Activated CD8-positive, alpha-beta memory T cell treated with anti-CD3 and anti-CD28 coated beads, Interleukin-2, amount 50 U/mL, for 1 hour (primary cell): ENCODE measurements around the gene ANK3.

Experiments used
- DNase-seq: peaks from one replicate; pipeline ENCODE4 v3.0.0-alpha.2; 2020; ENCODE audit errors: extremely low read depth

ANK3 gene

GRCh38 chr10:60377042-60377352 lies 12.7 kb downstream of the ANK3 start:
- no peak for DNase-seq

GRCh38 chr10:60376221-60377041 lies 13.2 kb downstream of the ANK3 start:
- no peak for DNase-seq

- no peak for DNase-seq
These were observed 14.2 kb downstream of the ANK3 start for GRCh38 chr10:60375293-60376004.

- no peak for DNase-seq
These were observed 14.8 kb downstream of the ANK3 start for GRCh38 chr10:60374836-60375235.

DNA sequence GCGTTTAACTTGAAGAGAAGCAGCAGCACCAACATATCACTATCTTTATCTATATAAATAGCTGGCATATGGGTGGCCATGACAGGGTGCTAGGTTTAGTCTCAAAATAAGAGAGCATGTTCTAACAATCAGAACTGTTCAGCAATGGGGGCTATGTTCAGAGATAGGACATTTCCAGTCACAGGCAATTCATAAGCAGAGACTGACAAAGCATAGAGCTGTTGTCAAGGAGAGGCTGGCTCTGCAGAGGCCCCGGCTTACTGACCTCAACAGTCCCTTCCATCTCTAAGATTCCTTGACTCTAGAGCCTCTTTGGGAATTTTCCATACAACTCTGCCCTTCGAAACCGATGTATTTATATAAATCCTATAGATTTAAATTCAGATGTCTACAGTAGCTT lies 17.2 kb downstream of the ANK3 start:
- no peak for DNase-seq

DNA sequence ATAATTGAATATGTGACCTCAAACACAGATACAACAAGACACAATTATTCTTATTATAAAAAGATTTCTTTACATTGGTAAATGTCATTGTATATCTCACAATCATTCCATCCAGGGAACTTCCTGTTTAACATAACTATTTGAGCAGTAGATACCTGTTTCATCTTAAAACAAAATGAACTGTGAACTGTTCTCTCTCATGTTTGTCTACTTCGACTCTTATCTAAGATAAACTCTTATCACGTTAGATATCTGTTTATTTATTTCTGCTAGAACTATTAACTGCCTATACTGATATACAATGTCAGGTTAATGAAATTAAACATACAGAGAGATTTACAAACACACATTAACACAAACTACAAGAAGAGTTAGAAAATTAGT lies 20.1 kb downstream of the ANK3 start:
- DNase-seq, result no peak

GRCh38 chr10:60368875-60369546 lies 20.7 kb downstream of the ANK3 start:
- no peak for DNase-seq

GRCh38 chr10:60367901-60368300 lies 21.8 kb downstream of the ANK3 start:
- no peak for DNase-seq

DNA sequence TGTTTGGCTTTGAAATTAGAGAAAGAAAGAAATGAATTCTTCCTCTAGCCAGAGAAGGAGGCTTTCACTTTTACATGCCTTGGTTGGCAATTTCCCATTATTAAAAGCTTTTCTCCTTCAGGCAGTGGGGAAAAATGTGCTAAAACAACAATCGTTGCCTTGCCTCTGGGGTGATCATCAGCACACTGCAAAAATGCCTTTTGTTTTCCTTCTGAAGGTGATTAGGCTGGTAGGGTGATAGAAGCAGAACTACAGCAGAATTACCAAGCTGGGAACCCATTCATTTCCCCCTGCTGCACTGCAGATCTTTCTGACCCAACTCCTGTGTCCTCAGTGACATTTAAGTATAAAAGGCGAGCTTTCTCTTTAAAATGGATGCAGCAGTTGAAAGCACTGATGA lies 22.2 kb downstream of the ANK3 start:
- no peak for DNase-seq

GRCh38 chr10:60367024-60367423 lies 22.7 kb downstream of the ANK3 start:
- DNase-seq, result no peak

GRCh38 chr10:60363187-60363586 lies 26.5 kb downstream of the ANK3 start:
- no peak for DNase-seq

- DNase-seq, result no peak
These were observed 27.2 kb downstream of the ANK3 start for GRCh38 chr10:60362461-60362860.

- no peak for DNase-seq
These were observed 30.6 kb downstream of the ANK3 start for GRCh38 chr10:60359066-60359465.

DNA sequence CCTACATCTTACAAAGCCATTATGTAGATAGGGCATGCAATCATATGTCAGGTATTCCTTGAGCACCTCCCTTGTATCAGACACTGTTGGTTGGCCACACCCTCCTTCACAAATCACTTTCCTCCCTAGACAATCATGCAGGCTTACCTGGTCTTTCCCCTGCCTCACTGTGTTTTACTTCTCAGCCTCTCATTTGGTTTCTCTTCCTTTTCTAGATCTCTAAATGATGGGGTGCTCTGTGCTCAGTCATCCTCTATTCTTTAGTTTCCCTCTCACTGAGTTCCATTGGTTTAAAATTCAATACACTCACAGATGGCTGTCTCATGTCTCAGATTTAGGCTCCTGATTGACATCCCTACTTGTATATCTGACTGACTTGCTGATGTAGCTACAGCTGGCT lies 31.4 kb downstream of the ANK3 start:
- no peak for DNase-seq

DNA sequence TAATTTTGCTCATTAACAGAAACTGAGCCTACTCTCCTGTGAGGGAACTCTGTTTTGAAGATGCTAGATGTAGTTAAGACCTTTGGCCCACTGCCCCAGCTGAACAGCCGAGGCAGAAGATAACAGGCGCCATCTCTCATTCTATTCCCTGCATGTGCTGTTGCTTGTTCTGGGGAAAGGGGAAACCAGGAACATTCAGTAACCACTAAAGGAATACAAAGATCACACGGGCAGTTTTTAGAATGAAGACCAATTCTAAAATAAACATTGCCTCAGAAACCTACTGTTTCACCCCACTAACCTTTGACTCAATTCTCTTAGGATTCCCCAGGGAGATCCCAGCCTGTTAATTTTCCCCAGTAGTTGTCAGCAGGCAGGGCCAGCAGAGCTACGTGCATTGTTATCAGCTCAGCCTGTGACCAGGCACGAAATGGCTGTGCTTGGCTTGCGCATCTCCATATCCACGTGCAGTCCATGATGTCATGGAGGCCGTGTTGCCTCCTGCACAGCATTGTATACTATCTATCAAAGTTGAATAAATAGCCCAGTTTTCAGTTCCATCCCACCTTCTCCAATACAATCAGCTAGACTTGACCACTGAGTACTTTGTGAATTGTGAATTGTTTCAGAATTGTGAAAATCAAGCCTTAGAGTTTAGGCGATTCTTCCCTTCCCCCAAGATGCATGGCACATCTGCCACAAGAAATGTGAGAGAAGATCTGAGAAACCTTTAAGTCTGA lies 36.0 kb downstream of the ANK3 start:
- DNase-seq, result no peak

DNA sequence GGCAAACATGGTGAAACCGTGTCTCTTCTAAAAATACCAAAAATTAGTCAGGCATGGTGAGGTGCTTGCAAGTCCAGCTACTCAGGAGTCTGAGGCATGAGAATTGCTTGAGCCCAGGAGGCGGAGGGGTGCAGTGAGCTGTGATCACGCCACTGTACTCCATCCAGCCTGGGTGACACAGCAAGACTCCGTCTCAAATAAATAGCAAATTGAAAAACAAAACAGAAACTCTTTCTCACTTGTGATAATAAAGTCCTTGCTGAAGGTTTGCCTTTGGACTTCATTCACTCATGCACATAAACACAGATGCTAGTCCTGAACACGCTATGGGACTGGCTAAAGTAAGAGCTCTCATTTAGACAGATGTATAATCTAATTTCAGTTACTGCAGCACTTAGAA lies 37.6 kb downstream of the ANK3 start:
- DNase-seq, result no peak

- no peak for DNase-seq
These were observed 38.4 kb downstream of the ANK3 start for GRCh38 chr10:60351191-60351853.

GRCh38 chr10:60350400-60350799 lies 39.3 kb downstream of the ANK3 start:
- no peak for DNase-seq

DNA sequence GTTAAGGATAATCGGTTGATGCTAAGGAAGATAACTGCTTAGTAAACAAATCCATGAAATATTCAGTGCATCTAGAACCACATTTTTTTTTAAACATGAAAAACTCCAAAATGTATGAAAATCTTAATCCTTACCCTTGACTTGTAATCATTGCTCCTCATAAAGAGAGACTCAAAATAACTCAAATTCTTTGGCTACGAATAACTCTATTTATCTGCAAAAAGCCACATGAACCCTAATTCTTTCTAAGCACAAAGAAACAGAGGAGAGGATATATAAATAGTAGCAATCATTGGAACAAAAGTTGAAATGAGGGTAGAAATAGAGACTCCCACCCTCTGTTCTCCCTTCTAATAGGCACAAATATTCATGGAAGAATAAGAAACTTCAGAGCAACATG lies 40.2 kb downstream of the ANK3 start:
- no peak for DNase-seq

DNA sequence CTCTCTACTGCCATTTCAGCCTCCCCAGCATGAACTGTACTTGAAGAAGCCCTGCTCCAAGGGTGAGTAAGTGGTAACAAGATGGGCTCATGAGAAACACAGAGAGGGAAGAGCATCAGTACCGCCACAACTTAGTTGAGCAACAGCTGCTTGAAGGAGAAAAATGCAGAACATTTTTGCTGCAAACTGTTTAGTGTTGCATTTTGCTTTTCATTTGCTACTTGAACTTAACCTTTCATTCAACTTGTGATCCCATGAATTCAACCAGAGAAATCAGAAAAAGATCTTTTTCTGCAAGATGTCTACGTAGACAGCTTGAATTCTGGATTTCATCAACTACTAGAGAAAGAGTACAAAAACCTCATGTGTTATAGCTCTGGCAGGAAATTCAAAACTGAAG lies 40.7 kb downstream of the ANK3 start:
- no peak for DNase-seq

DNA sequence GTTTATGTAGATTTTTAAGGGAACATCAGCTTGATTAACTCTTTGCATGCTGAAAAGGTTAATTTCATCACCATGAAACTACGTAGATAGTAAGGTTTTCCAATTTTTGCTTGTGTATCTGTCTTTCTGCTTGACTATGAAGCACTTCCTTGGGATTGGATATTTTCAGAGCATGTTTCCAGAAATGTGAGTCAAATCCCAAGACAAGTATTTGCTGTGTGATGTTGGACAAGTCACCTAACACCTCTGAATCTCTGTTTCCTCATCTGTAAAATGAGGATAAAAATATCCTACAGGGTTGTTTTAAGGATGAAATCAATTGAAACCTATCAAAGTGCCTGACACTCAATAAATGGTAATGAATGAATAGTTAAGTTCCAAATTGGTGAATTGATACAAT lies 42.4 kb downstream of the ANK3 start:
- DNase-seq, result no peak

DNA sequence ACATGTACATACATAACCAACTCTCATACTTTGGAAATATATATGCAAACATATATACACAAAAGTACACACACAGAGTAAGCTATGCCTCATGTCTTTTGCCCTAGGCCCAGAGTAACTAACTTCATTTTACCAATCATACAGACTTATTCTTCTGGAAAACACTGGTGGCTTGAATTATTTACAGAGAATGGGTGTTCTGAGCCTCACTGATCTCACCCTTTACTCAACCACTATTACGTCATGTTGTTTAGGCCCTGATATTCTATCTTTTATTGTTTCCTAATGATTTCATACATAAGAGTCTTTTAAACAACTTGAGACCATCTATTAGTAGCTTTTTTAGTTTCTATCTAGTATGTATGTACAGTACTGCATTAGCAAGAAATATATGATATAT lies 43.0 kb downstream of the ANK3 start:
- DNase-seq, result no peak
